Memory B cell (primary cell): ENCODE measurements around the gene PI4KA.
"Not testable (repeated sequence)": the region's sequence is repeated elsewhere in the genome, so short reads cannot be mapped to it uniquely, and the experiment has no call there.

Experiments used
- ATAC-seq: fragments of 150-1000 bp; cut with Tn5 transposase; 2 replicates; pipeline ENCODE4 v1.10.0; 2021; ENCODE audit warnings: low read depth, mild to moderate bottlenecking, moderate library complexity
- DNase-seq, 2 donors: peaks; one replicate each; pipeline ENCODE4 v3.0.0; 2022; ENCODE audit warnings: low spot score in 2 of 2
- H3K27ac Mint-ChIP-seq: one replicate; pipeline ENCODE4 v1.8.0; 2022; ENCODE audit warnings: mild to moderate bottlenecking, moderate library complexity, mixed read lengths
- H3K27me3 Mint-ChIP-seq: one replicate; pipeline ENCODE4 v1.8.0; 2022; ENCODE audit warnings: mixed read lengths
- H3K36me3 Mint-ChIP-seq: one replicate; pipeline ENCODE4 v1.8.0; 2022; ENCODE audit warnings: mild to moderate bottlenecking, mixed read lengths
- H3K4me1 Mint-ChIP-seq: one replicate; pipeline ENCODE4 v1.8.0; 2022; ENCODE audit warnings: mixed read lengths
- H3K4me3 Mint-ChIP-seq: one replicate; pipeline ENCODE4 v1.8.0; 2022; ENCODE audit warnings: mild to moderate bottlenecking, moderate library complexity, mixed read lengths
- H3K9me3 Mint-ChIP-seq: one replicate; pipeline ENCODE4 v1.8.0; 2022; ENCODE audit warnings: mixed read lengths

Gene PI4KA

DNA sequence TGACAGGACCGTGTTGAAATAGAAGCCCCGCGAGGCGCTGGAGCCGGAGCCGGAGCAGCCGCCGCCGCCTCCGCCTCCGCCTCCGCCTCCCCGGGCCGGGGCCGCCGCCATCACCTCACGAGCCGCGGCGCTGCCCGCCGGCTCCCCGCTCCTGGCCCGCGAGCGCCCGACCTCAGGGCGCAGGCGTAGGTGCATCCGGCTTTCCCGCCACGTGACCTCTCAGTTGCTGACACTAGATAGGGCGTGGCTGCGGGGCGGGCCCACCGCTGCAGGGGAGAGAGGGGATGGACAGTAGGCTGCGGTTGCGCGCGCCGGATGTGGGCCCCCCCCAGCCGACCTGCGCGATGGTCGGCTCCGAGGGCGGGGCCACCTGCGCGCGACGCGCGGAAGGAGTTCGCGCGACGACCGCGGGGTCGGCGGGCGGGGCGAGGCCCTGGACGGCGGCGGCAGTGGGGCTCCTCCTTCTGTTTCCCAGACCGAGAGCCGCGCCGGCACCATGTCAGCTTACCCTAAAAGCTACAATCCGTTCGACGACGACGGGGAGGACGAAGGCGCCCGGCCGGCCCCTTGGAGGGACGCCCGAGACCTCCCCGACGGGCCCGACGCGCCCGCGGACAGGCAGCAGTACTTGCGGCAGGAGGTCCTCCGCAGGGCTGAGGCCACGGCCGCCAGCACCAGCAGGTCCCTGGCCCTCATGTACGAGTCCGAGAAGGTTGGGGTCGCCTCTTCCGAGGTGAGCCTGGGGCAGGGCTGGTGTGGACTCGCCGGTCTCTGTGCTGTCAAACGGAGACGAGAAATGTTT lies at the start of gene PI4KA, which contains the start of gene SNAP29:
PI4KA (minus strand) TSS at position 197 of the 802 bp plus-strand sequence; CDS start at position 111, 86 bp downstream.
SNAP29 (plus strand) TSS at position 393 of the 802 bp plus-strand sequence; CDS start at position 497, 104 bp downstream.
- peak; percentile 92 for ATAC-seq
- Mint-ChIP-seq H3K27me3 (no peaks in the 10 kb centered on the region), H3K4me3 (peak within 1 kb of the TSS; percentile 91), H3K9me3 (no peaks in the 10 kb centered on the region), H3K36me3 (peaks cover 2% of the 10 kb centered on the region), H3K27ac (peak within 1 kb of the TSS; percentile 93), H3K4me1 (peaks cover 32% of the 10 kb centered on the region)
- peak; percentile 88 to 96 for DNase-seq

DNA sequence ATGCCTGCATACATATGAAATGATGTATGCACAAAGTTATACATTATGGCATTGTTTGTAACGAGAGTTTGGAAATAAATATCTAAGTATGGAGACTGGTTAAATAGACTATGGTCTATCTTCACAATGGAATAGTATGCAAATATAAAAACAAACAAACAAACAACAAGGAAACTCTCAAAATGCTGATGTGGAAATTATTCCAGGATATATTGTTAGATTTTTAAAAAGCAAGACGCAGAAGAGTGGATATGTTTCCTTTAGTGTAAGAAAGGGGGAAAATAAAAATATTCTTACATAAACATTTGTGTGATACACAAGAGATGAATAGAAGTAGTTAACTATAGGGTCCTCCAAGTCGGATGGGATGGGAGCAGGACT lies 47.8 kb upstream of the PI4KA start:
- Mint-ChIP-seq H3K9me3 (no peaks in the 10 kb centered on the region), H3K27me3 (no peaks in the 10 kb centered on the region), H3K27ac (no peak overlapping the region), H3K36me3 (no peaks in the 10 kb centered on the region), H3K4me3 (no peak overlapping the region), H3K4me1 (no peaks in the 10 kb centered on the region)
- no peak for DNase-seq
- no peak for ATAC-seq

DNA sequence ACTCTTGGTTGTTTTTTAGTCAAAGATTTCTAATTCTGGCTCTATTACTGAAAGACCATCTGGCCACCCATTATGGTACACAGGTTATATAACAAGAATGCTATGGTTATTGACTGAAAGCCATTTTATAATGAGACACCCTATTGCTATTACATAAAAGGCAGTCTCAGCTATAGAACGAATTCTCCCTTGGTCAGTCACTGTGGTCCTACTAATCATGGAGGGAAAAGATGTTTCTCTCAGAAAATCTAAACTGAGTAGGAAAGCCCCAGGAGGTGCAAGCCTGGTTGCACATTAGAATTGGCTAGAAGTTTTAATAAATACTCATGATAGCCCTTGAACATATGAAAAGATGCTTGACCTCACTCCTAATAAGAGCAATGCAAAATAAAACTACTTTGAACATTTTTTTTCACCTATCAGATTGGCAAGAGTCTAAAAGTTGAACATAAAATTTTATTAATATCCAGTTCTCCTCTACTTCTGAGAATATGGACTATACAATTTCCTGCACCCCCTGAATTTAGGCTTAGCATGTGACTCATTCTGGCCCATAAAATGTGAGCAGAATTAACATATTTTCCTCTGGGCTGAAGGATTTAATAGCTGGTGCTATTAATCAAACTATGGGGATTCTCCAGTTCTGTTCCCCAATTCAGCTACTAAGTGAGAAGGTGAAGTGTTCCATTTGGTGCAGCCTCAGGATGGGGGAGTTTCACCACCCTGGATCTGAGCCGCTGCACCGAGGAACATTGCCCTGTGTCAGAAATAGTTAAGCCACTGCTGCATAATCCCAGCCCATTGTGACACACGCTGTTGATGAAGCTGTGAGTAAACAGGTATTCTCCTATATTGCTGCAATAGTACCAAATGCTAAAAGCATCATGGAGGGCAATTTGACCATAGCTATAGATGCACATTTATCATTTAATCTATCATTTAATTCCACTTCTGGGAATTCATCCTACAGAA lies 47.1 kb upstream of the PI4KA start:
- no peak for ATAC-seq
- DNase-seq: no peak
- Mint-ChIP-seq H3K9me3 (no peaks in the 10 kb centered on the region), H3K27me3 (no peaks in the 10 kb centered on the region), H3K4me1 (no peaks in the 10 kb centered on the region), H3K4me3 (no peak overlapping the region), H3K27ac (no peak overlapping the region), H3K36me3 (no peaks in the 10 kb centered on the region)

DNA sequence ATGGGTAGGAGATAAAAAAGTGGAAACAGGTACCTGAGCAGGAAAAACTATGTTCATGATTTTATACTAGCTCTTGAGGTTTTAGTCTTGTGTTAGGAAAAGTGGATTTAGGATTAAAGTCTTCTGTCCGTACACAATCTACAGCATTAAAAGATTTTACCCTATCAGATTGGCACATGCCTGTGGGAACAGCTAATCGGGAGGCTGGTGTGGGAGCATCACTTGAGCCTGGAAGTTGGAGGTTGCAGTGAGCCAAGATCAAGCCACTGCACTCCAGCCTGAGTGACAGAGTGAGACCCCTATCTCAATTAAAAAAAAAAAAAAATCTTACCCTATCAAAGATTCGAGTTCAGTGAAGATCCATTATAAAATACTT lies 46.4 kb upstream of the PI4KA start:
- Mint-ChIP-seq H3K27ac (no peak overlapping the region), H3K9me3 (no peaks in the 10 kb centered on the region), H3K4me1 (no peaks in the 10 kb centered on the region), H3K4me3 (no peak overlapping the region), H3K36me3 (no peaks in the 10 kb centered on the region), H3K27me3 (no peaks in the 10 kb centered on the region)
- no peak for ATAC-seq
- no peak for DNase-seq

DNA sequence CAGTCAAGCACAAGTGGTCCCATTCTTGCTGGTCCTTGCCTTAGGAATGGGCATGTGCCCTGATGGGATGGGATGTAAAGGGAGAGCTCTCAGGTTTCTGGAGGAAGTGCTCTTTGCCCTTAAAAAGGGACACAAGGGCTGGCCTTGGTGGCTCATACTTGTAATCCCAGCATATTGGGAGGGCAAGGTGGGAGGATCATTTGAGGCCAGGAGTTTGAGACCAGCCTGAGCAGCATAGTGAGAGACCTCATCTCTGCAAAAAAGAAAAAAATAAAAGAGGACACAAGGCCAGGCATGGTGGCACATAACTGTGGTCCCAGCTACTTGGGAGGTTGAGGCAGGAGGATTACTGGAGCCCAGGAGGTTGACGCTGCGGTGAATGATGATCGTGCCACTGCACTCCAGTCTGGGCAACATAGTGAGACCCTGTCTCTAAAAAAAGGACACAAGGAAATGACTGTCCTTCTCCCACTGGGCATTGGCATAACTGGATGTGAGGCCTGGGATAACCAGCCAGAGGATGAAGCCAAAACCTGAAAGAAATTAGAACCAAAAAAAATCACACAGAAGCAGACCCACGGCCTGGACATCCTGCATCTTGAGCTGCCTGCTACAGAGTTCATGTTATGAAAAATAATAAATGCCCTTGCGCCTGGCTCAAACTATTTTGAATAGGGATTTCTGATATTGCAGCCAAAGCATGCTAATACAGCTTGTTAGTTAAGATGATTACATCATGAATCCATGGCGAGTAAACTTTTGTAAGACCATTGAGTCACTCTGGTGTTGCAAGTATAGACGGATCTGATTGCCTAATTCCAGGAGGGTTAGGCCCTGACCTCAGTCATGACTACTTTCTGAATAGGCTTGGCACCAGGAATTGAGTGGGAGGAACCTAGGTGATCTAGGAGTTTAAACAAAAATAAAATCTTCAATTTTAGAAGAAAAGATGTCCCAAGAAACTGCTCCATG lies 45.7 kb upstream of the PI4KA start:
- no peaks in the 10 kb centered on the region for H3K4me1 Mint-ChIP-seq
- no peaks in the 10 kb centered on the region for H3K27me3 Mint-ChIP-seq
- H3K4me3 Mint-ChIP-seq: no peak overlapping the region
- no peaks in the 10 kb centered on the region for H3K9me3 Mint-ChIP-seq
- H3K27ac Mint-ChIP-seq: no peak overlapping the region
- no peak for ATAC-seq
- DNase-seq: no peak
- H3K36me3 Mint-ChIP-seq: no peaks in the 10 kb centered on the region

DNA sequence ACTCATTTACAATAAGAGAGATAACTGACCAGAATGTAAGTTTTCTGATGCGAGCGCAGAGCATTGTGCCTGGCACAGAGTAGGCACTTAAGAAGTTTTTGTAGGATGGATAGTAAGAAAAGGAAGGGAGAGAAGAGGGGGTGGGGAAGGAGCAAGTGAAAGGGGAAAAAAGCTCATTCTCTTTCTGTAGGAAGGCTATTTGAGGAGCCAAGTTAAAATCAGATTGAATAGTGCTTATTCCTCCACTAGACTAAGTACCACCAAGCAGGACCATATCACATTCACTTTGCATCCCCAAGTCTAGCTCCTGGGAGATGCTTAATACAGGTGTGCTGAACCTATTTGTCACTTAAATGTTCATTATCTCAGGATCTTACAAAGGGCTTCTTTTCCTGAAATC lies 44.5 kb upstream of the PI4KA start:
- no peak for DNase-seq
- Mint-ChIP-seq H3K4me3 (no peak overlapping the region), H3K9me3 (no peaks in the 10 kb centered on the region), H3K27me3 (no peaks in the 10 kb centered on the region), H3K4me1 (no peaks in the 10 kb centered on the region), H3K27ac (no peak overlapping the region), H3K36me3 (no peaks in the 10 kb centered on the region)
- ATAC-seq: no peak

DNA sequence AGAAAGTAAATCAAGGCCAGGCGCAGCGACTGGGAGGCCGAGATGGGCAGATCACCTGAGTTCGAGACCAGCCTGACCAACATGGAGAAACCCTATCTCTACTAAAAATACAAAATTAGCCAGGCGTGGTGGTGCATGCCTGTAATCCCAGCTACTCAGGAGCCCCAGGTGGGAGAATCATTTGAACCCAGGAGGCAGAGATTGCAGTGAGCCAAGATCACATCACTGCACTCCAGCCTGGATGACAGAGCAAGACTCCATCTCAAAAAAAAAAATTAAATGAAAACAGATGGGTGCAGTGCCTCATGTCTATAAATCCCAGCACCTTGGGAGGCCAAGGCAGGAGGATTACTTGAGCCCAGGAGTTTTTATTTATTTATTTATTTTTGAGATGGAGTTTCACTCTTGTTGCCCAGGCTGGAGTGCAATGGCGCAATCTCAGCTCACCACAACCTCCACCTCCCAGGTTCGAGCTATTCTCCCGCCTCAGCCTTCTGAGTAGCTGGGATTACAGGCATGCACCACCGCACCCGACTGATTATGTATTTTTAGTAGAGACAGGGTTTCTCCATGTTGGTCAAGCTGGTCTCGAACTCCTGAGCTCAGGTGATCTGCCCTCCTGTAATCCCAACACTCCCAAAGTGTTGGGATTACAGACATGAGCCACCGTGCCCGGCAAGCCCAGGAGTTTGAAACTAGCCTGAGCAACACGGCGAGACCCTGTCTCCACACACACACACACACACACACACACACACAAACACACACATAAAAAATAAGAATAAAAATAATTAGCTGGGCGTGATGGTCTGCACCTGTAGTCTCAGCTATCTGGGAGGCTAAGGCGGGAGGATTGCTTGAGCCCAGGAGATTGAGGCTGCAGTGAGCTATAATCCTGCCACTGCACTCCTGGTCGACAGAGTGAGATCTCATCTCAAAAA lies 42.8 kb upstream of the PI4KA start:
- not testable (repeated sequence) for H3K4me1 Mint-ChIP-seq, H3K36me3 Mint-ChIP-seq, DNase-seq, H3K27me3 Mint-ChIP-seq, ATAC-seq, H3K27ac Mint-ChIP-seq, H3K4me3 Mint-ChIP-seq, H3K9me3 Mint-ChIP-seq

DNA sequence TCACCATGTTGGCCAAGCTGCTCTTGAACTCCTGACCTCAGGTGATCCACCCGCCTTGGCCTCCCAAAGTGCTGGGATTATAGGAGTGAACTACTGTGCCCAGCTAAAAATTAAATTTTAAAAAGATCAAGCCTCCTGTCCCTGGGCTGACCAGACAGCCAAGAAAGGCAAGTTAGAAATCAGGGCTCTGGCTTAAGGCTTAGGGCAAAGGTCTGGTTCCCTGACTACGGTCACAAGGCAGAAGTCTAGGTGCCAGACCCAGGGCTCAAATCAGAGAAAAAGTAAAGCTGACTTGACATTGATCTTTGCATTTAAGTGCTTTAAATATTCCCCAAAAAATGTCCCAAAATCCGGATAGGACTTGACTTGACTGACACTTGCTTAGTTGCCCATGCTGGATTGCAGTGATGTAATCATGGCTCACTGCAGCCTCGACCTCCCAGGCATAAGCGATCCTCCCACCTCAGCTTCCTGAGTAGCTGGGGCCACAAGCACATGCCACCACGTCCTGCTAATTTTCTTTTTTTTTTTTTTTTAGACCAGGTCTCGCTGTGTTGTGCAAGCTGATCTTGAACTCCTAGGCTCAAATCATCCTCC lies 41.3 kb upstream of the PI4KA start:
- peaks cover 2% of the 10 kb centered on the region for H3K27me3 Mint-ChIP-seq
- peaks cover 3% of the 10 kb centered on the region for H3K4me1 Mint-ChIP-seq
- ATAC-seq (no peak), DNase-seq (no peak)
- H3K4me3 Mint-ChIP-seq: no peak overlapping the region
- no peak overlapping the region for H3K27ac Mint-ChIP-seq
- H3K9me3 Mint-ChIP-seq: no peaks in the 10 kb centered on the region
- H3K36me3 Mint-ChIP-seq: no peaks in the 10 kb centered on the region

DNA sequence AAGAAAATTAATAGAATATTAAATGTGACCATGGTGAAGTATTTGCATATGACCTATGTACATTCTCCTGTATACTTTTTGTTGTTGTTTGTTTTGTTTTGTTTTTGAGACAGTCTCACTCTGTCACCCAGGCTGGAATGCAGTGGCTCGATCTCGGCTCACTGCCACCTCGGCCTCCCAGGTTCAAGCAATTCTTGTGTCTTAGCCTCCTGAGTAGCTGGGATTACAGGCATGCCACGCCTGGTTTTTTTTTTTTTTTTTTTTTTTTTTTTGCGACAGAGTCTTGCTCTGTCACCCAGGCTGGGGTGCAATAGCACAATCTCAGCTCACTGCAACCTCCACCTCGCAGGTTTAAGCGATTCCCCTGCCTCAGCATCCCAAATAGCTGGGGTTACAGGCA lies 39.1 kb upstream of the PI4KA start:
- not testable (repeated sequence) for H3K27ac Mint-ChIP-seq, H3K36me3 Mint-ChIP-seq, H3K27me3 Mint-ChIP-seq, DNase-seq, H3K4me1 Mint-ChIP-seq, H3K4me3 Mint-ChIP-seq, H3K9me3 Mint-ChIP-seq, ATAC-seq

DNA sequence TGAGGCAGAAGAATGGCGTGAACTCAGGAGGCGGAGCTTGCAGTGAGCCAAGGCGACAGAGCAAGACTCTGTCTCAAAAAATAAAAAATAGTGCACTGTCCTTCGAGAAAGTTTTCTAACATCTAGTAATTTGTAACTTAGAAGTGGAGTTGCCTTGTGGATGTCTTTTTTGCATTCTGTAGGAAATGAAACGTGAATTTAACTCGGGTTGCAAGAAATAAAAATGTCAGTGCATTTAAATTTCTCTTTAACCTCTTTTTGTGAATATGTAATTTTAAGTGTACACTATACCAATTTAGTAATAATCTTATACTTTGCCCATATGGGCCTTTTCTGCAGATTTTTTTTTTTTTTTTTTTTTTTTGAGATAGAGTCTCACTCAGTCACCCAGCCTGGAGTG lies 32.4 kb upstream of the PI4KA start:
- Mint-ChIP-seq H3K4me3 (no peak overlapping the region), H3K36me3 (peaks cover 18% of the 10 kb centered on the region), H3K27me3 (peaks cover 2% of the 10 kb centered on the region), H3K9me3 (no peaks in the 10 kb centered on the region), H3K4me1 (peaks cover 3% of the 10 kb centered on the region), H3K27ac (no peak overlapping the region)
- DNase-seq: no peak
- no peak for ATAC-seq

DNA sequence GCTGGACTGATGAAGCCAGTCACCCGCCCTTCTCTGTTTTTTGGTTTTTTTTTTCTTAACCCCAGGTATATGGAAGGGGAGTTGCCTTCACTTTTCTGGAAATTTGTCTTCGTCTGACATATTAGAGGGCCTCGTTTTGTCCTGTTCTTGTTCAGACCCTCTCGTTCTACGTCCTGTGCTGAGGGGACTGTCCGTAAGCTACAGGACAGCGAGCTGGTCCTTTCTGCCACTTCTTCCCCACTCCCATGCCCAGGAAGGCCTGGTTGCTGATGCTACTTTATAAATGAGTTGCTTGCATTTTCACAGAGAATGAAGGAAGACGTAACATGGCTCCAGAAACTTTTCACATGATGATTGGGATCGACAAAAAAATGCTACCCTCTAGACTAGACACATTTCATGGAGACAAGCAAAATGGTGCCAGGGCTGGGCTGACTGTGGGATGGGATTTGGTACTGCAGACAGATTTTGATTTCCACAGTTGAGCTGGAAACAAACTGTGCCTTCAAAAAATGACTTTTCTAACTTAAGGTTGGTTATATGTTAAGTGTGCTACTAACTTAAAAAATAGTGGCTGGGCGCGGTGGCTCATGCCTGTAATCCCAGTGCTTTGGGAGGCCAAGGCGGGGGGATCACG lies 31.4 kb upstream of the PI4KA start:
- DNase-seq (no peak), ATAC-seq (no peak)
- peaks cover 22% of the 10 kb centered on the region for H3K36me3 Mint-ChIP-seq
- H3K27me3 Mint-ChIP-seq: no peaks in the 10 kb centered on the region
- no peak overlapping the region for H3K4me3 Mint-ChIP-seq
- H3K4me1 Mint-ChIP-seq: no peaks in the 10 kb centered on the region
- H3K27ac Mint-ChIP-seq: no peak overlapping the region
- H3K9me3 Mint-ChIP-seq: no peaks in the 10 kb centered on the region

DNA sequence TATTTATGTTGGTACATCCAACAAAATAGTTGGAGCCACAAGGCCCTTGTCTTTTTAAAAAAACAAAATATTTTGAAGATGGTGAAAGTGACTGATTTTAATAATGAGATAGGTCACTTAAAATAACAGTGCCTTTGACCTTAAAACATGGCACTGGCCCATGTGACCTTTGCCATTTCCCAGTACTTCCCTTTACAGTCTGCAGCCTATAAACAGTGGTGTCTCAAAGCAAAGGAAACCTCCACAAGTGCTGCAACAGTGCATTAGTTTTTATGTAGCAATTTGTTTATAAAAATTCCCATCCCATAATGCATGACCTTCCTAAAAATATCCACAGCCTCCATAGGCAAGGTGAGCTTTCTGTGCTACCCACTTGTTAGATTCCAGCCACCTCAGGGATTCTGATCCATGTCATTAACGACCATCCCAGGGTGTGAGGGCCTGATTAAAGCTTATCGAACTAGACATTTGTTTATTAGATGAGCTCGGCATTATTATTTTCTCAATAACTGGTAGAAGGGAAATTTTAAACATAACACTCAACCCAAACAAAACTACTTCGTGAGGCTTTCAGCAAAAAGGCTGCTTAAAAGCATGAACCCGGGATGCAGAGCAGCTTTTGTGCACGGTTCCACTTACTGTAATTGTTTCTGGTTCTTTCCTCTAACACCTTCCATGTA lies 30.6 kb upstream of the PI4KA start:
- no peak overlapping the region for H3K27ac Mint-ChIP-seq
- no peak overlapping the region for H3K4me3 Mint-ChIP-seq
- ATAC-seq (no peak), DNase-seq (no peak)
- no peaks in the 10 kb centered on the region for H3K27me3 Mint-ChIP-seq
- peaks cover 26% of the 10 kb centered on the region for H3K36me3 Mint-ChIP-seq
- H3K9me3 Mint-ChIP-seq: no peaks in the 10 kb centered on the region
- H3K4me1 Mint-ChIP-seq: no peaks in the 10 kb centered on the region
